IMR-90 (cell line): ENCODE data around the gene PSMB4. TPM values are rescaled to one million over a fixed set of nuclear protein-coding genes. Genes with fewer than 3 reads are reported as not detected.
"Not testable (repeated sequence)": the region's sequence is repeated elsewhere in the genome, so short reads cannot be mapped to it uniquely, and the experiment has no call there.

Source experiments
- ATAC-seq: fragments of 200-7000 bp; cut with Tn5 transposase; 2 replicates; pipeline ENCODE4 v1.9.1; 2020; ENCODE audit warnings: low read depth, mild to moderate bottlenecking, moderate library complexity
- BruUV-seq: library from RNA; stranded (reverse); fragments of 400-500 nt; replicated peaks from 2 replicates; lab custom pipeline; 2021; lab: Mats Ljungman, UMichigan
- CTCF ChIA-PET: fragments of 300-600 bp; formaldehyde crosslinking; extraction: SDS; loops from one replicate; lab custom pipeline; 2021; ENCODE audit warnings: antibody characterized with exemption; lab: Yijun Ruan, JAX
- POLR2A ChIA-PET: fragments of 300-600 bp; sonication (Branson Sonifier 250); formaldehyde crosslinking; loops from one replicate; lab custom pipeline; 2022; ENCODE audit warnings: antibody characterized with exemption; ENCODE audit not compliant: unreplicated experiment; lab: Charles Lee
- DNase-seq: peaks from one replicate; pipeline ENCODE4 v3.0.0; 2013
- H2AFZ ChIP-seq: replicated peaks from 2 replicates; pipeline ENCODE3; 2013; ENCODE audit warnings: low read length, mild to moderate bottlenecking; ENCODE audit not compliant: poor library complexity
- H2AK5ac ChIP-seq: 2 replicates; pipeline ENCODE4 v1.6.1; 2013; ENCODE audit warnings: low read depth, low read length, inconsistent platforms
- H2AK9ac ChIP-seq: replicated peaks from 2 replicates; pipeline ENCODE3; 2013; ENCODE audit warnings: mild to moderate bottlenecking, low read depth, low read length, moderate library complexity; ENCODE audit not compliant: poor library complexity
- H2BK120ac ChIP-seq: 2 replicates; pipeline ENCODE4 v1.6.1; 2013; ENCODE audit warnings: low read depth, low read length, inconsistent platforms
- H2BK15ac ChIP-seq: 3 replicates; pipeline ENCODE4 v1.6.1; 2013; ENCODE audit warnings: low read depth, low read length, inconsistent platforms
- H2BK20ac ChIP-seq: 2 replicates; pipeline ENCODE4 v1.6.1; 2013; ENCODE audit warnings: low read depth, mild to moderate bottlenecking, inconsistent platforms, low read length, moderate library complexity
- H2BK5ac ChIP-seq: 2 replicates; pipeline ENCODE4 v1.6.1; 2013; ENCODE audit warnings: mild to moderate bottlenecking, low read depth, low read length, inconsistent platforms; ENCODE audit not compliant: poor library complexity, severe bottlenecking
- H3K14ac ChIP-seq: replicated peaks from 2 replicates; pipeline ENCODE4 v1.6.1; 2013; ENCODE audit warnings: low read depth, low read length, inconsistent platforms
- H3K18ac ChIP-seq: 2 replicates; pipeline ENCODE4 v1.6.1; 2013; ENCODE audit warnings: low read depth, low read length, control low read depth
- H3K23ac ChIP-seq: 2 replicates; pipeline ENCODE4 v1.6.1; 2013; ENCODE audit warnings: low read depth, low read length, inconsistent platforms
- H3K27ac ChIP-seq: 2 replicates; pipeline ENCODE4 v1.5.1; 2013; ENCODE audit warnings: mild to moderate bottlenecking, control low read depth, low read length; ENCODE audit not compliant: insufficient read depth
- H3K27me3 ChIP-seq: 2 replicates; pipeline ENCODE4 v1.6.1; 2013; ENCODE audit warnings: low read length; ENCODE audit not compliant: control insufficient read depth, insufficient read depth
- H3K36me3 ChIP-seq: 2 replicates; pipeline ENCODE4 v1.6.1; 2013; ENCODE audit warnings: low read length, mixed read lengths; ENCODE audit not compliant: control insufficient read depth, insufficient read depth
- H3K4ac ChIP-seq: 2 replicates; pipeline ENCODE4 v1.6.1; 2013; ENCODE audit warnings: low read depth, low read length, inconsistent platforms
- H3K4me1 ChIP-seq: 2 replicates; pipeline ENCODE4 v1.6.1; 2013; ENCODE audit warnings: low read length, mixed read lengths; ENCODE audit not compliant: control insufficient read depth, insufficient read depth
- H3K4me2 ChIP-seq: 2 replicates; pipeline ENCODE4 v1.6.1; 2013; ENCODE audit warnings: low read depth, mild to moderate bottlenecking, control low read depth, low read length, moderate library complexity
- H3K4me3 ChIP-seq: 2 replicates; pipeline ENCODE4 v1.5.1; 2013; ENCODE audit warnings: low read depth, mild to moderate bottlenecking, control low read depth, low read length, moderate library complexity; ENCODE audit not compliant: insufficient read depth
- H3K56ac ChIP-seq: 2 replicates; pipeline ENCODE4 v1.6.1; 2013; ENCODE audit warnings: low read length, inconsistent platforms; ENCODE audit not compliant: insufficient read depth; ENCODE audit errors: extremely low read depth
- H3K79me1 ChIP-seq, 2 experiments: 2 replicates each; pipeline ENCODE4 v1.6.1; 2013; ENCODE audit warnings: low read length in 2 of 2, inconsistent platforms in 1 of 2, low read depth in 1 of 2
- H3K9ac ChIP-seq: 2 replicates; pipeline ENCODE4 v1.6.1; 2013; ENCODE audit warnings: low read depth, low read length, control low read depth
- H3K9me1 ChIP-seq: 2 replicates; pipeline ENCODE4 v1.6.1; 2013; ENCODE audit warnings: low read length, inconsistent platforms; ENCODE audit not compliant: insufficient read depth
- H3K9me3 ChIP-seq: 2 replicates; pipeline ENCODE4 v1.6.1; 2013; ENCODE audit warnings: low read length; ENCODE audit not compliant: control insufficient read depth, insufficient read depth
- H4K20me1 ChIP-seq: 2 replicates; pipeline ENCODE4 v1.6.1; 2013; ENCODE audit warnings: low read length, inconsistent platforms; ENCODE audit not compliant: insufficient read depth
- H4K5ac ChIP-seq: 2 replicates; pipeline ENCODE4 v1.6.1; 2013; ENCODE audit warnings: mild to moderate bottlenecking, low read depth, low read length, control low read depth
- H4K8ac ChIP-seq, 2 experiments: 2 replicates each; pipeline ENCODE4 v1.6.1; 2013; ENCODE audit warnings: low read depth in 2 of 2, low read length in 2 of 2, control low read depth in 1 of 2, inconsistent platforms in 1 of 2
- H4K91ac ChIP-seq: 2 replicates; pipeline ENCODE4 v1.6.1; 2013; ENCODE audit warnings: low read depth, low read length, inconsistent platforms; ENCODE audit not compliant: insufficient read depth
- BHLHE40 ChIP-seq: fragments of 150-350 bp; IDR thresholded peaks from 2 replicates; pipeline ENCODE4 v1.6.1; 2016; ENCODE audit warnings: mild to moderate bottlenecking, low read depth, low read length
- WGBS, 2 experiments: methylation state at CpG; one replicate each; pipeline versions ENCODE4 v1.1.5 to v1.1.7; 2013; ENCODE audit warnings: missing lambda C conversion rate in 2 of 2; ENCODE audit not compliant: insufficient read length in 1 of 2; ENCODE audit errors: extremely low coverage in 2 of 2; 5-methylcytosine and 5-hydroxymethylcytosine counted together
- dilution Hi-C: fragments of 300-500 bp; cut with HindIII; formaldehyde crosslinking; loops from one replicate; pipeline ENCODE4 v1.14.3; 2018; ENCODE audit warnings: low sequenced_read_pairs; ENCODE audit not compliant: unreplicated experiment
- in situ Hi-C: fragments of 300-500 bp; cut with MboI; formaldehyde crosslinking; loops from 3 replicates; pipeline ENCODE4 v1.14.3; 2019; ENCODE audit warnings: low sequenced_read_pairs, inconsistent platforms, mixed read lengths
- intact Hi-C: fragments of 100-400 bp; cut with micrococcal nuclease; formaldehyde crosslinking; loops from 2 replicates; pipeline ENCODE4 v1.10.0; 2022
- polyA plus RNA-seq, 3 experiments: library from polyadenylated mRNA; depleted of rRNA; stranded (reverse); fragments of >200 nt; gene quantifications; 2 replicates each; pipeline ENCODE4 v1.2.3, GENCODE V29; 2012; ENCODE audit warnings: low replicate concordance in 1 of 3
- total RNA-seq: library from RNA; depleted of rRNA; stranded (reverse); fragments of >200 nt; gene quantifications from 2 replicates; pipeline ENCODE4 v1.2.3, GENCODE V29; 2012

PSMB4 gene
- total and polyA plus RNA-seq, 2 of the 4 experiments (the other 2 are of a cell fraction), result 457 to 565 TPM

DNA sequence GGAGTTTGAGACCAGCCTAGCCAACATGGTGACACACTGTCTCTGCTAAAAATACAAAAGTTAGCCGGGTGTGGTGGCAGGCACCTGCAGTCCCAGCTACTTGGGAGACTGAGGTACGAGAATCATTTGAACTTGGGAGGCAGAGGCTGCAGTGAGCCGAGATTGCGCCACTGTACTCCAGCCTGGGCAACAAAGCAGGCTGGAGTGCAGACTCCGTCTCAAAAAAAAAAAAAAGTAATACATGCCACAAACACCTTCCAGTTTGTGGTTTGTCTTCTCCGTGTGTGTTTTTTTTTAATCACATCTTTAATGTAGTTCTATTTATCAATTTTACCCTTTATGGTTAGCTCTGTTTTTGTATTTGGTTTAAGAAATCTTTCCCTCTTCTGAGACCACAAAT is 37.6 kb downstream of the PSMB4 start:
- Histone ChIP-seq H3K9me3 (no peaks in the 10 kb centered on the region), H2BK15ac (no peak overlapping the region), H3K23ac (no peak overlapping the region), H3K79me1 (peaks cover 31 to 75% of the 10 kb centered on the region in 2 experiments), H2AK5ac (no peak overlapping the region; the same call in 1 of the 2 replicates), H4K8ac (no peak overlapping the region), H3K9me1 (peaks cover 10% of the 10 kb centered on the region; the same call in 1 of the 2 replicates), H3K4ac (no peak overlapping the region), H3K14ac (no peak overlapping the region), H3K4me2 (no peak overlapping the region), H3K27me3 (no peaks in the 10 kb centered on the region), H3K56ac (no peak overlapping the region), H4K5ac (no peak overlapping the region), H3K9ac (no peak overlapping the region), H2AK9ac (no peak overlapping the region), H2BK5ac (no peak overlapping the region), H3K36me3 (peaks cover 13% of the 10 kb centered on the region), H4K91ac (no peak overlapping the region), H3K27ac (no peak overlapping the region), H2BK120ac (no peak overlapping the region), H3K18ac (no peak overlapping the region), H2AFZ (no peak overlapping the region), H4K20me1 (peaks cover 68% of the 10 kb centered on the region), H3K4me1 (peaks cover 10% of the 10 kb centered on the region), H2BK20ac (no peak overlapping the region), H3K4me3 (no peak overlapping the region)
- POLR2A ChIA-PET, result no interaction called here
- BruUV-seq, result no TSS peak
- DNase-seq (no peak), ATAC-seq (no peak)
- in situ Hi-C loops (no loop called here), dilution Hi-C loops (no loop called here), intact Hi-C loops (no loop called here)
- 100% methylated on average over 2 of the region's 6 CpGs; no CpG with 5 or more reads in 1 of the 2 experiments for WGBS, 2 experiments
- no peak for TF ChIP-seq BHLHE40
- CTCF ChIA-PET, result no interaction called here

DNA sequence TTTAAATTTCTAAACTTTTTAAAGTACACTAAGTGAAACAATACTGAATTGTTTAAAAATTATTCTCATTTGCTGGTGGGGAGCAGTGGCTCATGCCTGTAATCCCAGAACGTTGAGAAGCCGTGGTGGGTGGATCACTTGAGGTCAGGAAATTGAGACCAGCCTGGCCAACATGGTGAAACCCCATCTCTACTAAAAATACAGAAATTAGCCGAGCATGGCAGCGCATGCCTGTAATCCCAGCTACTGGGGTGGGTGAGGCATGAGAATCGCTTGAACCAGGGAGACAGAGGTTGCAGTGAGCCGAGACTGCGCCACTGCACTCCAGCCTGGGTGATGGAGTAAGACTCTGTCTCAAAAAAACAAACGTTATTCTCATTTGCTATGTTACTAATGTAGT is 38.0 kb downstream of the PSMB4 start:
- CTCF ChIA-PET, result not testable (repeated sequence)

More for the DNA sequence above, 38.0 kb downstream of the PSMB4 start:
- H3K27me3 ChIP-seq, in situ Hi-C loops, H2BK120ac ChIP-seq, H2AK5ac ChIP-seq, H3K18ac ChIP-seq, BruUV-seq, H3K27ac ChIP-seq, ATAC-seq, intact Hi-C loops, H2AFZ ChIP-seq, DNase-seq, H4K5ac ChIP-seq, H3K4ac ChIP-seq, H3K56ac ChIP-seq, POLR2A ChIA-PET, H3K23ac ChIP-seq, H4K8ac ChIP-seq, H3K9me1 ChIP-seq, H2BK5ac ChIP-seq, H3K14ac ChIP-seq, H3K9me3 ChIP-seq, H3K9ac ChIP-seq, H3K4me2 ChIP-seq, H4K91ac ChIP-seq, H3K4me3 ChIP-seq, H2BK15ac ChIP-seq, dilution Hi-C loops, H3K4me1 ChIP-seq, H2BK20ac ChIP-seq, H2AK9ac ChIP-seq: not testable (repeated sequence)
- Histone ChIP-seq H3K36me3 (peaks cover 13% of the 10 kb centered on the region), H4K20me1 (peaks cover 69% of the 10 kb centered on the region), H3K79me1 (peaks cover 31 to 75% of the 10 kb centered on the region in 2 experiments)
- WGBS, 2 experiments, result no CpG with 5 or more reads among the region's 8 CpGs
